Activated naive CD4-positive, alpha-beta T cell treated with Interleukin-2 at 50 U/mL for 16 hours (primary cell): Measurements from ENCODE around the gene SFXN1.
"Not testable (repeated sequence)": the region's sequence is repeated elsewhere in the genome, so short reads cannot be mapped to it uniquely, and the experiment has no call there.

Source experiments
- DNase-seq: peaks from one replicate; pipeline ENCODE4 v3.0.0-alpha.2; 2020

The SFXN1 gene, protein sequence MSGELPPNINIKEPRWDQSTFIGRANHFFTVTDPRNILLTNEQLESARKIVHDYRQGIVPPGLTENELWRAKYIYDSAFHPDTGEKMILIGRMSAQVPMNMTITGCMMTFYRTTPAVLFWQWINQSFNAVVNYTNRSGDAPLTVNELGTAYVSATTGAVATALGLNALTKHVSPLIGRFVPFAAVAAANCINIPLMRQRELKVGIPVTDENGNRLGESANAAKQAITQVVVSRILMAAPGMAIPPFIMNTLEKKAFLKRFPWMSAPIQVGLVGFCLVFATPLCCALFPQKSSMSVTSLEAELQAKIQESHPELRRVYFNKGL

DNA sequence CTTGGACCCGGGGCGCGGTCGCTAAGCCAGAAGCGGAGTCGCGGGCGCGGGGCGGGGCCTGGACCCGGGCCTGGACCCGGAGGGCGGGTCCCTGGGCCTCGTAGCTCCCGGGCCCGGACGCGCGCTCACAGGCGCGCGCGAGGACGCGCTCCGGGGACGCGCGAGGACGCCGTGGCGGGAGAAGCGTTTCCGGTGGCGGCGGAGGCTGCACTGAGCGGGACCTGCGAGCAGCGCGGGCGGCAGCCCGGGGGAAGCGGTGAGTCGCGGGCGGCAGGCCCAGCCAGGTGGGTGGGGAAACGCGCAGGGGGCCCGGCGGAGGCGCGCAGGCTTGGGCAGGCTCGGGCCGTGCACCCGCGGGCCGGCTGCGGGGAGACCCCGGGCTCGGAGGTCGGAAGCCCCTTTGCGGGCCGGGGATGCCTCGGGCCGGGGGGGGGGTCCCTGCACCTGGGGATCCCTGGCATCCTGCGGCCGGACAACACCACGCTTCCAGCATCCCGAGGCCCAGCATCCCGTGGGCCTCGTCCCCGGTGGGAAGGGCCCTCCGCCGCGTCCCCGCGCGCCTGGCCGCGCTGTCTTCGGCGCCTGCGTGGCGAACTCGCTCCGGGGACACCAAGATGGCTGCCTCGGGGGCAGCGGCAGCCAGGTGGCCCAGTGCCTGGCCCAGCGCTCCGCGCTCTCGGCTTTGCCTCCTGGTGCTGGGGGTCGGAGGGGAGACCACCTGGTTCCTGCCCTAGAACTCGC is at the start of gene SFXN1:
Gene SFXN1, plus strand, starts transcription at position 177 of the 741 bp plus-strand sequence. CDS start 13,544 bp downstream, outside the sequence.
- DNase-seq = peak; percentile 83

DNA sequence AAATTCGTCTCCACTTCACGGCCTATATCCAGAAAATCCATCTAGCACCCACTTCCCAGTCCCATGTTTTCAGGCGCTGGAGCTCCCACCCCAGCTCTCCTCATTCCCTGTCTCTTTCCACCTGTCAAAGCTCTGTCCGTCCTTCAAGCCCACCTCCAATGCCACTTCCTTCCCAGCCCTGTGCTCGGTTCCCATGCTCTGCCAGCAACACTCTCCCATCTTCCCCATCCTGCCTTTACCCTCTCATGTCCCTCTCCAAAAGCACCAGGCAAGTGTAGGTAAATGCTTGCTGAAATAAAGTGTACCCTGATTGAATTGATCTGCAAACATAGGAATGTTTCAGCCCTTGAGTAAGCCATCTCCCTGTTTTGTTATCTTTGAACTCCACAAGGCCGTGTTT is 43.6 kb upstream of the SFXN1 start:
- no peak for DNase-seq

DNA sequence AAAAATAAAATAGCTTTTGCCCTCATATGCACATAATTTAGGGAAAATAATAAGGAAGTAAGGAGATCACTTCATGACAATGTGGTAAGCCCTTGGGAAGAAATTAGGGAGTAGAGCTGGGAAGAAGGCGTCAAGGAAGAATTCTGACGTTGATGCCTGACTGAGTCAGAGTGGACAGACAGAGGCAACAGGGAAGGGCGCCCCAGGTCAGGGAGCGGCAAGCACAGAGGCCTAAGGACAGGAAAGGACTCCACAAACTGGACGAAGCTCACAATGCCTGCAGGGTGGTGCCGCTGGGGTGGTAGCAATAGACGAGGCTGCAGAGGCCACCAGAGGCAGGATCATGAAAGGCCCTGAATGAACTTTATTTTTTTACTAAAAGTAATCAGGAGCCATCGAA is 42.0 kb upstream of the SFXN1 start:
- no peak for DNase-seq

DNA sequence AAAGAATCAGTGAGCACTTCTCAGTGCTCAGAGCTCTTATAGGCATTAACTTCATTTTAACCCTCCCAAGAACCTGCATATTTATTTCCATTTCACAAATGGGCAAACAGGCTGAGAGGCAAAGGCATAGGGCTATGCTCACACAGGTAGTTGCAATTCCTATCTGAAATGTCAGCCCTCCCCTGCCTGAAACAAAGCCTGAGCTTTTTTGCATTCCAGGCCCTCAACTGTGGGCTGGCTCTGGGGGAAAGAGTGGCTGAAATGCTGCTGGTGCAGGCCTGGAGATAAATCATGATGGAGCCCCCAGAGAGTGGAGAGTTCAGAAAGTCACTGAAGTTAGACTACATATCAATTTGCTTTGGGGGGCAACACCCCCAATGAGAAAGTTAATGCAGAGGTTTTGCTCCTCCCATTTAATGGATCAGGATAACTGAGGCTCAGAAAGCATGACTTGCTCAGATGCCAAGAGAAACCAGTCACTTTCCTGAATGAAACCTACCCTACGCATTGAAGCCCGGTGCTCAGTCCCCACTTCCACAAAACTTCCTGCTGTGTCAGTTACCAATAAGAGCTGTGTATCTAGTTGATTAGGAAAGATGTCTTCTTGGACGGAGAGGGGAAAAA is 40.0 kb upstream of the SFXN1 start:
- no peak for DNase-seq

DNA sequence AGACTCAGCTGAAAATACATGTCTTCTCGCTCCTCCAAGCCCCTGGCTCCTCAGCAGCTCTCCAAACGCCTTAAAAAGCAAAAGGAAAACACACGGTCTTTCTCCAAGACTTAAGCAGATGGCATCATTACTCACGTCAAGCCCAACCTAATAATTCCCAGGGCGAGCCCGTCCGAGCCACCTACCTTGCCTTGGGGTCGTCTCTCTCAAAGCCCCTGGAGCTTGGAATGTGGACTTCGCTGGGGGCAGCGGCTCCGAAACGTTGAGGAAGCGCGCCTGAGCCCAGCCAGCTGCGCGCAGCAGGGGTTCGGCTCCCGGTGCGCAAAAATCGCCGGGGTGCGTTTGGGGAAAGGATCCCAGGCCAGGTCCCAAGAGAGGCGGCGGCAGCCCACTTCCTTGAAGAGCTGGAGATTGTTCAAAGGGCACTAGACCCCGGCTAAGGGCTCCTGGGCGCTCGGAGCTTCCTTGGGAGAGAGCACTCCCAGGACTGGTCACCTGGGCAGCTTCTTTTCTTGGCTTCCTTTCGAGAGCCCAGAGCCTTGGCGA is 34.8 kb upstream of the SFXN1 start:
- no peak for DNase-seq

DNA sequence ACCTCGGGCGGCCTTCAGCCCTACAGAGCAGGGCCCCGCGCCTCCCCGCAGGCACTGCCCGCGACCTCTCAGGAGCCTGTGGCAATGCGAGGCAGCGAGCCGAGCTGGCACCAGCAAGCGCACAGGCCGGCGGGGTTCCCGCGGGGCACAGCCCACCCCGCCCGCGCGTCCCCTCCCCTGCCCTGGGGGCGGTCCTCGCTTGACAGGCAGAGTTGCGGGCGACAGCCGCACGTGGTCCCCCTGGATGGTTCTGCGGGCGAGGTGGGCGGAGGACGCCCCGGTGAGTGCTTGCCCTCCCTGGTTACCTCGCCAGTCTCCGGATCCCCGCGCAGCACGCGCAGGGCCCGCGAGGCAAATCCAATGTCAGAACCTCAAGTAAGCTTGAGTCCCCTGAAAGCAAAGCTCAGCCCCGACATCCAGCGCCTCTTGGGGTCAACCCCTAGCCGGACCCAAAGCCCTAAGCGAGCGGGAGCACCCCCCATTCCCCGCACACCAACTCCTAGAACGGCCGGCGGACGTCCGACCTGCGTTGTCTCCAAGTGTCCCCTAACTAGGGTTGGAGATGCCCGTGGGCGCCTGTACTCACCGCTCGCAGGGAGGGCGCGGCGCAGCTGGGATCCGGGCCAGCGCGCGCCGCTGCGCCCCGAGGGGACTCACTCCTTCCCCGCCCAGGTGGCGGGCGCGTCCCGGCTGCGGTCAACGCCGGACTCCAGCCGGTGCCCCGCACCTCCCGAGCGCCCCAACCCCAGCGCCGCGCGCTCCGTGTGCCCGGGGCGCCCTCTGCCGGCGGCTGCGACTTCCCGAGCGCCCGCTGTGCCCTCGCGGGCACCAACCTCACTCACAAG is 34.1 kb upstream of the SFXN1 start, which contains the start of gene DRD1:
Gene DRD1, minus strand, starts transcription at position 123 of the 845 bp plus-strand sequence. CDS start 1,083 bp downstream, outside the sequence.
- peak; percentile 54 for DNase-seq

DNA sequence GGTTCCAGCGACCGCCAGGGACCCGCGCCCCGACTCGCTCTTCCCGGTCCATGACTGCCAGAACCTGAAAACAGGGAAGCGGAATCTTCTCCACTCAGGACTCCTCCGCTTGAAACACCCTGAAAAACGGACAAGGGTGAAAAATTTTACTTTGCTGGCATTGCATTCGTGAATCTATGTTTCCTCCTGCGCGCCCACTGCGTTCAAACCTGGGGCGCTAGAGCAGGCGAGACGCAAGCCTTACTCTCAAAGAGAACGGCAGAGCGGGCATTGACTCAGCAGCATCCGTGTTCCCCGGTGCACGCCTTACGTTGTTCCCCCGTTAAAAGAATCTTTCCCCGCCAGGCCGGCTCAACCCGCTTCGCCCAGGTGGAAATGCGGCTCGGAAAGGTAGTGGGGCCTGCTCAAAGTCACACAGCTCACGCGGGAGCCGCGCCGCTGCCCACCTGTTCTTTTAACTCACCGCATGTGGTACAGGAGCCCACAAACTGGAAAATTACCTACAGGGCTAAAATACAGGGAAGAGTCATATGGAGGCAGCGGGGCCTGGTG is 33.4 kb upstream of the SFXN1 start:
- DNase-seq = no peak

DNA sequence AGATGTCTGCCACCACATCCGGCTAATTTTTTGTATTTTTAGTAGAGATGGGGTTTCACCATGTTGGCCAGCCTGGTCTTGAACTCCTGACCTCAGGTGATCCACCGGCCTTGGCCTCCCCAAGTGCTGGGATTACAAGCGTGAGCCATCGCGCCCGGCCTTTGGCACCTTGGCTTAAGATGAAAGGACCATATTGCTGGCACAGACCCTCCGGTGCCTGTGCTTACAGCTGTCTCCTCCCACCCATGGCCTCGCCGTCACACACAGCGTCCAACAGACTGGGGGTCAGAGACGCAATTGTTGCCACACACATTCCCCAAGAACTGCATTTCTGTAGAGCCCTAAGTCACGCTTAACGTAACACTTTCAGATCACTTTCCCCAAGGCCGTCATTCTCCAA is 32.0 kb upstream of the SFXN1 start:
- not testable (repeated sequence) for DNase-seq

DNA sequence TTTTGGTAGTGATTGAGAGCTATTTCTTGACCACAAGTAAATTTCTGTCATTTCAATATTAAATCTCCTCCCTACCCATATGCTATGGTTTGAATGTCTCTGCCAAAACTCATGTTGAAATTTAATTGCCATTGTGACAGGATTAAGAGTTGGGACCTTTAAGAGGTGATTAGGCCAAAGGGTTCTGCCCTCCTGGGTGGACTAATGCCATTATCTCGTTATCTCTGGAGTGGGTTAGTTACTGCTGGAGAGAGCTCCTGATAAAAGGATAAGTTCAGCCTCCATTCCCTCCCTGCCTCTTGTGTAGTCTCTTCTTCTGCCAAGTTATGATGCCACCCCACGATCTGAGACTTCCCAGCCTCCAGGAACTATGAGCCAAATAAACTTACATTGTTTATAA is 30.8 kb upstream of the SFXN1 start:
- no peak for DNase-seq

DNA sequence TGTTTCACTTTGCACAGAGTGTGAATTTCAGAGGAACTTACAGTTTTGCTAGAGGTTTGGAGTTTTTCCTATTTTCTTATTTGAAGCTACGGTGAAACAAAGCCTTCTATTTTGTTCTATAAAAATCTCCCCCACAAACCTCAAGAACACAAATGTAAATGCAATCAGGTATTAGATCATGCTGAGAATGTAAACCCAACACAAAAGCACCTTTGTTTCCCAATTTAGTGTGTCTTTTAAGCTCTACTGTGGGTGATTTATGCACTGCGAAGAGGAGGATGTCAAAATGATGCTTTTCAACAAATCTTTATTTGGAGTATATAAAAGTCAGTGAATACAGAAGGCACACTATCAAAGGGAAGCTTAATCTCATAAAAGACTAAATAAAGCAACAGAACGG is 30.1 kb upstream of the SFXN1 start:
- no peak for DNase-seq

DNA sequence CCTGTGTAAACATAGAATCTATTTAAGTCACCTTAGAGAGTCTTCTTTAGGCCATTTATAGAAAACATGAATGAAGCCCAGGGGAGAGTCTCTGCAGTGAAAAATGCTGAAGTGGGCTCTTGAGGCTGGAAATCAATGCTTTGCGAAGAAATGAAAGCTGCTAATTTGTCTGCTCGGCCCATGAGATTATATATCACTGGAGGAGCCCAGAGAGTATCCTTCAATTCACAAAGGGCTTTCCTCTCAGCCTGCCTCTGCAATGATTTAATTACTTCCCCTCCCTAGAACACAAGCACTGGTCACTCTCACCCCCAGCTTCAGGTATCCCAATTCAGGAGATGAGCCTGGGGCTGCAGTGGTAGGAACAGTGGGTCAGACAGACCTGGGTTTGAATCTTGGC is 26.2 kb upstream of the SFXN1 start:
- no peak for DNase-seq

DNA sequence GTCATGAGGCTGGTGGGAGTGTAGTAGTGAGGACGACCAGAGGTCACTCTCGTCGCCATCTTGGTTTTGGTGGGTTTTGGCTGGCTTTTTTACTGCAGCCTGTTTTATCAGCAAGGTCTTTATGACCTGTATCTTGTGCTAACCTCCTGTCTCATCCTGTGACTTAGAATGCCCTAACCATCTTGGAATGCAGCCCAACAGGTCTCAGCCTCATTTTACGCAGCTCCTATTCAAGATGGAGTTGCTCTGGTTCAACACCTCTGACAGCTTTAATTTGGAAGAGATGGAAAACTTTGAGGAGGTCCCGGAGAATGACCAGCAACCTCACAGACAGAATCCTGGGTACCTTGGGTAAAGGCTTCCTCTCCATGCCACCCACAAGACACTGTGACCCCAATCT is 24.0 kb upstream of the SFXN1 start:
- not testable (repeated sequence) for DNase-seq

DNA sequence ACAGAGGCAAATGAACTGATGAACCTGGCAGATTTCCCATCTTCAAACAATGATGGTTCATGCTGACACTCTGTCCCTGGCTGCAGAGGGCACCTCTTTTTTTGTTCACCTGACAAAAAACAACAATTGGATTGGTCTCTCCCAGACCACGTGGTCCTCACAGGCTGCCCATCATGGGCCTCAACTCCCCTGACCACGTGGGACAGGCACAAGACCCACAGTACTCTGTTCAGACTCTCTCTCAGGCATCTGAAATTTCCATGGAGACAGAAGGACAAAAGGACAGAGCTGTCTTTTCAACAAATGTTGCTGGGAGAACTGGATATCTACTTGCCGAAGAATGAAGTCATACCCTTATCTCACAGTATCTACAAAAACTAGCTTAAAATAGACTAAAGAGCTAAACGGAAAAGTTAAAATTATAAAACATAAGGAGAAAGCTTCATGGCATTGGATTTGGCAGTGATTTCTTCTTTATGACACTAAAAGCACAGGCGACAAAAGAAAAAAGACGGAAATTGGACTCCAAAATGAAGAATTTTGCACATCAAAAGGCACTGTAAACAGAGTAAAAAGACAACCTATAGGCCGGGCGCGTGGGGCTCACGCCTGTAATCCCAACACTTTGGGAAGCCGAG is 22.1 kb upstream of the SFXN1 start:
- no peak for DNase-seq

DNA sequence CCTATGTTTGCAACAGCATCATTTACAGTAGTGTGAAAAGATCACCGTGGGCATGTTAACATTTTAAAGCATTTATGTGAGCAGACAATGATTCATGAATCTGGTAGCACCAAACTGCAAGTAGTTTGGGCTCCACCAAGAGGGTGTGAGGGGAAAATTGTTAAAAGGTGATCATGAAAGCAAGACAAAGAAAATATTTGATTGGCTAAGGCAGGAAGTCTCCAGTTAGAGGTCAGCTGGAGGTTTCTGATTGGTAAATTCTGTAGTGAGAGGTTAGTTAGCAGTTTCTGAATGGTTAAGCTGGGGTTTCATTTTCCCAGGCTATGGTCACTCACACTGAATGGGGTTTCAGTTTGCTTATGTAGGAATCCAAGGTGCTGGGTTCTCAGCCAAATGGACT is 20.9 kb upstream of the SFXN1 start:
- DNase-seq = no peak

DNA sequence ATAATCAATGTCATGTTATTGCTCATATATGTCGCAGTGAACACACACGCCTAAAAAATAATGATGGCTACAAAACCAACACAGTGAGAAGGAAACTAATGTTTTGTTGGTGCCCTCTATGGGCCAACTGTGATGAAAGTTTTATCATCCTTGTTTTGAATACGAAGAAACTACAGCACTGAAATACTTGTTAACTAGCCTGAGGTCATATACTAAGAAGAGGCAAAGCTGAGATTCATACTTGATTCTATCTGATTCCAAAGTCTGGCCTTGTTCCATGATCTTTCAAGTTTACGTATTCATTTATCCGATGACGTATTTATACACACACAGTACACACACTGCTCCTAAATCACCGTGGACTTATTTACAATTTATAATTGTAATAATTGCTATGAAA is 18.2 kb upstream of the SFXN1 start:
- DNase-seq = no peak

DNA sequence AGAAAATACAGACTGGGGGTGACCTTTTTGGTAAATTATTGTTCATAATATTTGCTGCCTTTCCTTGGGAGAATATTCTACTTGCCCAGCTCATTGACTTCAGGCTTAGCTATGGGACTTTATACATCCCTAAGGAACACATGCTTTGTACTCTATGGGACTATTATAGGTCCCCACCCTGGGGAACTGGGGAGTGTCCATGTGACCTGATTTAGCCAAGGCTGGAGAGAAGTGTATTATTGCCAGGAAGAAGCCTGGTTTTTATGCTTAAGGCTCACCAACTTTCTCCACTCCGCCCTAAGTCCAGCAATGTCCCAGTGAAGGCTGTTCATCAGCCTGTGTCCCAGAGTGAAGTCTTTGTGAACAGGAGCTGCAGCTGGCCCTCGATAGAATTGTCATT is 17.8 kb upstream of the SFXN1 start:
- no peak for DNase-seq

DNA sequence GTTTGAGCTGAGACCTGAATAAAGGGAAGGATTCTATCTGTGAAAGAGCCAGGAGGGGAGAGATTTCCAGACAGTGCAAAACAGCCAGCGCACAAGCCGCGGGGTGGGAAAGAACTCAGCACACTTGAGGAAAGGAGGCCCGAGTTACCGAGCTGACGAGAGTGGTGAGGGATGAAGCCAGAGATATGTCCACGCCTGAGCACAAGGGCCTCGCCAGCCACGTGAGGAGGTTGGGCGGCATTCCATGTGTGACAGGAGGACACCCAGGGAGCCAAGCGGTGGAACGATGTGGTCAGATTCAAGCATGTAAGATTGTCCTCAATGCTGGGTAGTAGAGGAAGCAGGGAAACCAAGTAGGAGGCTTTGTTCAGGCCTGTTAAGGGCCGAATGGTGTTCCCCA is 17.0 kb upstream of the SFXN1 start:
- no peak for DNase-seq

DNA sequence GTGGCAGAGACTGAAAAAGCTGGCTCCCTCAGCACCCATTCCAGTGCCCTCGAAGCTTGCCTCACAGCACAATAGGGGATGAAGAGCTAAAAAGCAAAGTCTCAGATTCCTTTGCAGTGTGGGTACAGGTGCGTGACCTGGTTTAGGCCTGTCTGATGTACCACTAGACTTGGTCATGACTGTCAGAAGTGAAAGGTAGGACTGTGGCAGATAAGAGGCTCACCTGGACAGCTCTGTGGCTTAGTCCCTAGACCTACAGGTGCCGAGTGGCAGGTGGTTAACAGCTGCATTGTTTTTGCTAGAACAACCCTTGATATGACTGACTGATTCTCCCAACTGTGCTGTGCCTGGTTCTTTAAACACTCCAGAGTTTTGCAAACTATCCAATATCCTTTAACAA is 14.7 kb upstream of the SFXN1 start:
- no peak for DNase-seq

DNA sequence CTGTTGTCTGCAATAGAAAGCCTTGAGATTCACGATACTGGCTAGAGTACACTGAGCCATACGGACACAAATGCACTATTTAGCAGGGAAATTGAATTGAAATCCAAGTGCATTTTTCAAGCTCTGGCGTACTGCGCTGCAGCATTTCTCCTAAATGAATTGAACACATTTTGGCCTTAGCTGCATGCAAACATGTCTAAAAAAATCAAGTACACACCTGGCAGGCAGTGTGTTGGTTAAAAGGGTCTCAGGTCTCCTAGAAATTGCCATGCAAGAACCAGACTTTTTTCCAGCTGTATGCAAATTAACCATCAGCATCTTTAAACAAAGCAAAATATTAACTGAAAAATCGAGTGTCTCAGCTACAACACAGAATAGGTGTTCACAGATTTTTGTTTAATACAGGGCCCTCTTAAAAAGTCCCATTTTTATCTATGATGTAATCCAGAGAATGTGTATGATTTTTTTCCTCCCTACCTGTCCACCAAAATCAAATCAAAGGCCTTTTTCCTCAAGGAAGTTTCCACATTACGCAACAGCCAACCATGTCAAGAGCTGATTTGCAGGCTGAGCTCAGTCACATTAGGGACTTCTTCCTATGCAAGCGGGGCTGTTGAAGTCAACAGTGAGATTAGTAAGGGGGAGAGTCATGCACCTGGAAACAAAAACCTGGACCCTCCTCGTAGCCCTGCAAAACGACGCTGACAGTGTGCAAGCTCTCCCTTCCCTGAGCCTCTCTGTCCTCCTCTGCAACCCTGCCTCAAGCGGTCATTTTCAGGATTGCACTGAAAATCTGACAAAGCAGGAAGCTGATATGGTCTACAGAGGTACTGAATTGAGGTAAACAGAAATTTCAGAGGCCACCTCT is 14.1 kb upstream of the SFXN1 start:
- DNase-seq = peak; percentile 70

DNA sequence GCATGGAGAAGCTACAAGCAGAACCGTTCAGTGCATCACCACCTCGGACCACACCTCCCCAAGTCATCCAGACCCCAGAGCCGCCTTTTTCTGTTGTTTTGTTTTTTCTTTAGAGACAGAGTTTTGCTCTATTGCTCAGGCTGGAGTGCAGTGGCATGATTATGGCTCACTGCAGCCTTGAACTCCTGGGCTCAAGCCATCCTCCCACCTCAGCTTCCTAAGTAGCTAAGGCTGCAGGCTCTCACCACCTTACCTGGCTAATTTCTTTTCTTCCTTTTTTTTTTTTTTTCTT is 13.5 kb upstream of the SFXN1 start:
- no peak for DNase-seq

DNA sequence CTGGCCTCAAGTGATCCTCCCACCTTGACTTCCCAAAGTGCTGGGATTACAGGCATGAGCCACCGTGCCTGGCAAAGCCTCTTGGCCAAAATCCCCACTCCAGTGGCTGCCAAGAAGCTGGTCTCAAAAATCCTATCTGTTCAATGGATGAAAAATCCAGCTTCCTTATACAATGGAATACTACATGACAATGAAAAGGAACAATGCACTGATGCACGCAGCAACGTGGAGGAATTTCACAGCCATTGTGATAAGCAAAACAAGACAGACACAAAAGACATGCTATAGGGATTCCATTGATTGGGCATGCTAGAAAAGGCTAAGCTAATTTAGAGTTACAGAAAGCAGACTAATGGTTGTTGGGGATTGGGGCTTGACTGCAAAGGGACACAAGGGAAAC is 13.1 kb upstream of the SFXN1 start:
- no peak for DNase-seq
